H9 (cell line): ENCODE measurements around the gene COL23A1. TPM values are rescaled to one million over a fixed set of nuclear protein-coding genes. Genes with fewer than 3 reads are reported as not detected.

Source experiments
- DNase-seq: peaks from one replicate; pipeline ENCODE4 v3.0.0-alpha.2; 2017
- H2AFZ ChIP-seq: one replicate; pipeline ENCODE4 v1.6.1; 2013; ENCODE audit warnings: mild to moderate bottlenecking, low read length, control low read depth, moderate library complexity
- H2AK5ac ChIP-seq: 2 replicates; pipeline ENCODE4 v1.6.1; 2013; ENCODE audit warnings: low read length, control low read depth, mixed read lengths; ENCODE audit not compliant: insufficient read length
- H2BK120ac ChIP-seq: one replicate; pipeline ENCODE4 v1.6.1; 2013; ENCODE audit warnings: low read depth, mild to moderate bottlenecking, low read length, control low read depth, inconsistent platforms; ENCODE audit not compliant: poor library complexity, severe bottlenecking
- H2BK12ac ChIP-seq: 2 replicates; pipeline ENCODE4 v1.6.1; 2013; ENCODE audit warnings: low read length, control low read depth, mixed read lengths, low read depth; ENCODE audit not compliant: insufficient read length
- H2BK15ac ChIP-seq: 2 replicates; pipeline ENCODE4 v1.6.1; 2013; ENCODE audit warnings: low read depth, low read length, control low read depth
- H2BK20ac ChIP-seq: one replicate; pipeline ENCODE4 v1.6.1; 2013; ENCODE audit warnings: low read depth, mild to moderate bottlenecking, low read length, control low read depth, inconsistent platforms; ENCODE audit not compliant: poor library complexity, severe bottlenecking
- H2BK5ac ChIP-seq: 2 replicates; pipeline ENCODE4 v1.6.1; 2013; ENCODE audit warnings: low read length, control low read depth, mixed read lengths; ENCODE audit not compliant: insufficient read length
- H3K14ac ChIP-seq: 2 replicates; pipeline ENCODE4 v1.6.1; 2013; ENCODE audit warnings: low read length, control low read depth; ENCODE audit not compliant: insufficient read depth
- H3K18ac ChIP-seq: 2 replicates; pipeline ENCODE4 v1.6.1; 2013; ENCODE audit warnings: low read depth, mild to moderate bottlenecking, mixed read lengths, low read length, control low read depth; ENCODE audit not compliant: insufficient read length
- H3K23ac ChIP-seq: 2 replicates; pipeline ENCODE4 v1.6.1; 2013; ENCODE audit warnings: low read length, control low read depth, mixed read lengths, low read depth; ENCODE audit not compliant: insufficient read length
- H3K23me2 ChIP-seq: 2 replicates; pipeline ENCODE4 v1.6.1; 2013; ENCODE audit warnings: low read depth, mild to moderate bottlenecking, mixed read lengths, low read length, control low read depth; ENCODE audit not compliant: insufficient read length, poor library complexity, severe bottlenecking
- H3K27ac ChIP-seq: 2 replicates; pipeline ENCODE4 v1.5.1; 2013; ENCODE audit warnings: low read length, control low read depth, mixed read lengths, low read depth; ENCODE audit not compliant: insufficient read length
- H3K27me3 ChIP-seq: 2 replicates; pipeline ENCODE4 v1.6.1; 2013; ENCODE audit warnings: low read length, control low read depth, inconsistent platforms; ENCODE audit not compliant: insufficient read depth
- H3K4ac ChIP-seq: 2 replicates; pipeline ENCODE4 v1.6.1; 2013; ENCODE audit warnings: low read depth, mild to moderate bottlenecking, control low read depth, inconsistent platforms, low read length, moderate library complexity
- H3K4me1 ChIP-seq: 2 replicates; pipeline ENCODE4 v1.6.1; 2013; ENCODE audit warnings: low read length, control low read depth, inconsistent platforms; ENCODE audit not compliant: insufficient read depth
- H3K4me2 ChIP-seq: 2 replicates; pipeline ENCODE4 v1.6.1; 2013; ENCODE audit warnings: low read length, control low read depth, mixed read lengths; ENCODE audit not compliant: insufficient read length, insufficient read depth
- H3K56ac ChIP-seq: 2 replicates; pipeline ENCODE4 v1.6.1; 2013; ENCODE audit warnings: low read depth, mild to moderate bottlenecking, mixed read lengths, low read length, control low read depth; ENCODE audit not compliant: insufficient read length
- H3K79me1 ChIP-seq: 2 replicates; pipeline ENCODE4 v1.6.1; 2013; ENCODE audit warnings: low read depth, mild to moderate bottlenecking, moderate library complexity, low read length, control low read depth, inconsistent platforms; ENCODE audit not compliant: insufficient read depth, poor library complexity, severe bottlenecking
- H3K79me2 ChIP-seq: 2 replicates; pipeline ENCODE4 v1.6.1; 2013; ENCODE audit warnings: low read length, control low read depth, inconsistent platforms; ENCODE audit not compliant: insufficient read depth
- H3K9ac ChIP-seq: 2 replicates; pipeline ENCODE4 v1.6.1; 2013; ENCODE audit warnings: low read length, control low read depth, mixed read lengths; ENCODE audit not compliant: insufficient read length; ENCODE audit errors: extremely low read depth
- H3K9me3 ChIP-seq: one replicate; pipeline ENCODE4 v1.6.1; 2013; ENCODE audit warnings: low read depth, low read length, inconsistent platforms; ENCODE audit not compliant: control insufficient read depth
- H3T11ph ChIP-seq: one replicate; pipeline ENCODE4 v1.6.1; 2013; ENCODE audit warnings: mild to moderate bottlenecking, low read length, control low read depth, inconsistent platforms
- H4K20me1 ChIP-seq: one replicate; pipeline ENCODE4 v1.6.1; 2013; ENCODE audit not compliant: control insufficient read depth, insufficient read length, insufficient read depth
- H4K5ac ChIP-seq: 2 replicates; pipeline ENCODE4 v1.6.1; 2013; ENCODE audit warnings: low read depth, mild to moderate bottlenecking, mixed read lengths, low read length, control low read depth; ENCODE audit not compliant: insufficient read length
- H4K8ac ChIP-seq: replicated peaks from 2 replicates; pipeline ENCODE4 v1.6.1; 2013; ENCODE audit warnings: low read length, control low read depth, mixed read lengths, low read depth; ENCODE audit not compliant: insufficient read length
- H4K91ac ChIP-seq: 2 replicates; pipeline ENCODE4 v1.6.1; 2013; ENCODE audit warnings: low read depth, mild to moderate bottlenecking, moderate library complexity, mixed read lengths, low read length, control low read depth; ENCODE audit not compliant: insufficient read length
- H3K27ac Mint-ChIP-seq, 3 experiments: 2 replicates in 2 of 3; 3 replicates in 1 of 3; pipeline ENCODE4 v1.8.0; 2020 to 2021; ENCODE audit warnings: mixed read lengths in 3 of 3, mild to moderate bottlenecking in 1 of 3, moderate library complexity in 1 of 3
- H3K27me3 Mint-ChIP-seq: 2 replicates; pipeline ENCODE4 v1.8.0; 2021; ENCODE audit warnings: low read depth, mild to moderate bottlenecking, moderate library complexity, mixed read lengths
- H3K36me3 Mint-ChIP-seq, 3 experiments: 2 replicates in 2 of 3; 3 replicates in 1 of 3; pipeline ENCODE4 v1.8.0; 2020 to 2021; ENCODE audit warnings: low read depth in 3 of 3, mixed read lengths in 3 of 3; ENCODE audit not compliant: insufficient read depth in 1 of 3
- H3K4me1 Mint-ChIP-seq, 2 experiments: 2 replicates each; pipeline ENCODE4 v1.8.0; 2020; ENCODE audit warnings: mixed read lengths in 2 of 2
- H3K4me3 Mint-ChIP-seq, 2 experiments: 2 replicates in 1 of 2; 3 replicates in 1 of 2; pipeline ENCODE4 v1.8.0; 2020 to 2021; ENCODE audit warnings: mild to moderate bottlenecking in 2 of 2, mixed read lengths in 2 of 2, moderate library complexity in 1 of 2
- H3K9me3 Mint-ChIP-seq, 2 experiments: 2 replicates in 1 of 2; 3 replicates in 1 of 2; pipeline ENCODE4 v1.8.0; 2020; ENCODE audit warnings: mild to moderate bottlenecking in 2 of 2, mixed read lengths in 2 of 2, moderate library complexity in 1 of 2
- CTCF ChIP-seq: fragments of 200-600 bp; sonication (generic); conservative IDR thresholded peaks from 3 replicates; pipeline ENCODE4 v1.8.0; 2021; ENCODE audit warnings: antibody characterized with exemption, mild to moderate bottlenecking
- WGBS: extraction: QIAGEN DNeasy Blood & Tissue Kit; methylation state at CpG from one replicate; pipeline ENCODE4 v1.1.7; 2013; ENCODE audit warnings: missing lambda C conversion rate, low lambda C conversion rate, mixed read lengths; ENCODE audit not compliant: insufficient read length; ENCODE audit errors: extremely low coverage; 5-methylcytosine and 5-hydroxymethylcytosine counted together
- total RNA-seq: library from RNA; stranded (reverse); gene quantifications from 2 replicates; pipeline ENCODE4 v1.2.1, GENCODE V29; 2021

Gene COL23A1
- total RNA-seq, 1 experiment from 2014 or later, result 2.6 TPM

- no peak overlapping the region for H3K23ac ChIP-seq
- no peak overlapping the region for H2BK120ac ChIP-seq
- H3K4me1 ChIP-seq, result no peaks in the 10 kb centered on the region
- H3K79me1 ChIP-seq, result no peaks in the 10 kb centered on the region
- H3K14ac ChIP-seq, result no peak overlapping the region
- no peak overlapping the region for H2BK5ac ChIP-seq
- H3K18ac ChIP-seq, result no peak overlapping the region
- H3K9me3 Mint-ChIP-seq, result peaks cover 2 to 8% of the 10 kb centered on the region in 2 experiments; a peak in 3 of 5 replicates
- H3K4me3 Mint-ChIP-seq, result no peak overlapping the region
- H3K36me3 Mint-ChIP-seq, result peaks cover 0 to 5% (median 3%) of the 10 kb centered on the region in 3 experiments; a peak in 3 of 7 replicates
- no peaks in the 10 kb centered on the region for H3K23me2 ChIP-seq
- no peak overlapping the region for H3K56ac ChIP-seq
- H4K8ac ChIP-seq, result no peak overlapping the region
- H3K27ac ChIP-seq, result no peak overlapping the region
- peaks cover 4 to 8% of the 10 kb centered on the region in 2 experiments; a peak in 1 of 4 replicates for H3K4me1 Mint-ChIP-seq
- H3K27me3 Mint-ChIP-seq, result 0 out of 2 replicates have a peak, but pooled peaks cover 2% of the 10 kb centered on the region
- no peak overlapping the region for H2BK20ac ChIP-seq
- no peak for TF ChIP-seq CTCF
- WGBS, result no CpG with 5 or more reads among the region's 4 CpGs
- H2BK15ac ChIP-seq, result no peak overlapping the region
- no peak overlapping the region for H3K27ac Mint-ChIP-seq
- H2AK5ac ChIP-seq, result no peak overlapping the region
- no peak overlapping the region for H3K4ac ChIP-seq
- no peaks in the 10 kb centered on the region for H3K9me3 ChIP-seq
- H3K9ac ChIP-seq, result no peak overlapping the region
- no peaks in the 10 kb centered on the region for H3K79me2 ChIP-seq
- no peak overlapping the region for H2BK12ac ChIP-seq
- no peak overlapping the region for H4K91ac ChIP-seq
- H2AFZ ChIP-seq, result no peak overlapping the region
- H4K20me1 ChIP-seq, result no peaks in the 10 kb centered on the region
- H4K5ac ChIP-seq, result no peak overlapping the region
- H3K4me2 ChIP-seq, result no peak overlapping the region
- H3K27me3 ChIP-seq, result no peaks in the 10 kb centered on the region
- no peak overlapping the region for H3T11ph ChIP-seq
- DNase-seq, result no peak
These were observed 94.5 kb downstream of the COL23A1 start for GRCh38 chr5:178495706-178496105.
